ENCODE data around the gene CYP2W1.
"Not testable (repeated sequence)": the region's sequence is repeated elsewhere in the genome, so short reads cannot be mapped to it uniquely, and the experiment has no call there.

CYP2W1 gene

DNA sequence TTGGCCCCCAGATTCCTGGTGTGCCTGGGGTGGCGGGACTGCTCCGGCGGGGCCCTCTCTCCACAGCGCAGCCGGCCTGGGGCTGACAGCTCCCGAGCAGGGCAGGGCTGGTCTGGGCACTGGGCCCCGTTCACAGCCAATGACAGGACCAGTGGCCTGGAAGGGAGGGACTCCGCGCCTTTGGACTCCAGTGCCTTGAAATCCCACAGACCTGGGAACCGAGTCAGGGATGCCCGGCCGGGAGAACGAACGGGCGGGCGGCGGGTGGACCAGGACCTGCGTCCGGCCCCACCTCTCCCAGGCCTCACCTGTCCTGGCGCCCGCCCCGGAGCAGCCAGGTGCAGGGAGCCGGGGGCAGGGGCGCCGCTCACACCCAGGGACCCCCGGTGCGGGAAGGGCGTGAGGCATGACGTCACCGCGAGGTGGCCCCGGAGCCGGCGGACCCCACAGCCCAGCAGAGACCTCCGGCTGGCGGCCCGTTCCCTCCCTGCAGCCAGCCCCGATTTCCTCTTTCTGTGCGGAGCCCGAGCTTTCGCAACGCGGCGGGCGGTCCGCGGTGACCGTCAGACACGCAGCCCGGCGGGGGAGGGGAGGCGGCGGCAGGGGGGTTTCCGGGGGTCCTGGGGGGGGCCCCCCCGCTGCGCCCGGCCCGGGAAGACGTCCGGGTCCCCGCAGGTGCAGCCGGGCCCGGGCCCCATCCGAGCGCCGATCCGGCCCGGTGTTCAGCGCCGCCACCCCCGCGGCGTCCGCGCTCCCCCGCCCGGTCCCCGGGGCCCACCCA, 29.2 kb upstream of the CYP2W1 start:
- Histone ChIP-seq H3K4me1 (ENCODE audit: control insufficient read depth, insufficient read depth, low read length, poor library complexity, severe bottlenecking) (peaks cover 4% of the 10 kb centered on the region), H3K4me3 (ENCODE audit: extremely low read depth, insufficient read depth, low read length, poor library complexity, severe bottlenecking) (peak overlapping the region; percentile 35), H3K36me3 (ENCODE audit: control insufficient read depth, insufficient read depth, low read length) (no peaks in the 10 kb centered on the region), H3K27ac (ENCODE audit: low read depth, low read length, severe bottlenecking) (no peak overlapping the region), H3K9me3 (ENCODE audit: control insufficient read depth, low read length) (no peaks in the 10 kb centered on the region)
- 4 to 11% methylated on average over 39 to 54 of the region's 78 CpGs for WGBS, 2 experiments (ENCODE audit: insufficient coverage in 2 of 2)

DNA sequence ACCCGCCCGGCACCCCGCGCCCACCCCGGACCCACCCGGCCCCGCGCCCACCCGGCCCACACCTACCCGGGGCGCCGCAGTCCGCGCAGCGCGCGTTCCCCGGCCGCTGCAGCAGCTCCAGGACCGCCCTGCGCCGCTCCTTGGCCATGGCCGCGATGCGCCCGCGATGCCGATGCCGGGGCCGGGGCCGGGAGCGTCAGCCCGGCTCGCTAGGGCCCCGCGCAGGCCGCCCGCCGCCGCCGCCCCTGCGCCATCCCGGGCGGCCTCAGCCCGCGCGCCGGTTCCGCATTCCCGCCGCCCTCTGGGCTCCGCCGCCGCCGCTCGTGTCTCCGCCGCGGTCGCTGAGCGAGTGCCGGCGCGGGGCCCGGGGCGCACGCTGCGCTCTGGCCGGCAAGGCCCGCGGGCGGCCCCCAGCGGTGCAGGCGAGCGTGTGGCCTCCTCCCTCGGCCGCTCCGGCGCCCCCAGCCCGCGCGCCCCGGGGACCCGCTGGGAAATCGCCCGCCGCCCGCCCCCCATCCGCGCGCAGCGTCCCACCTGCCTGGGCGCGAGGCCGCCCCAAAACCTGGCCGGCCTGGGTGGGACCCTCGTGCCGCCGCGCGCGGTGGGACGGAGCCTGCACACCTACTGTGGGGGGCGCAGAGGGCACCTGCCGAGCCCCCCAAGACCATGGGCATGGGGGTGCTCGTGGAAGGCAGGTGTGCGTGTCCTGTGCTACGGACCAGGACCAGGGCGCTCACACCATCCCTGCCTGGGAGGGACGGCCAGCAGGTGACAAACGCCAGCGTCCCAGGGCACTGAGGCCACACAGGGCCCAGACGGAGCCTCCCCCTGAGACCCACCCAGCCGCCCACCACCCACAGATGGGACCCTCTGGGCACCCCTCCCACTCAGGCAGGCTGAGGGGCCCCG, 28.4 kb upstream of the CYP2W1 start, which contains the start of gene ADAP1:
Gene ADAP1, minus strand, starts transcription at position 351 of the 909 bp plus-strand sequence. Its CDS starts 203 bp downstream, at position 148.
- no peaks in the 10 kb centered on the region for H3K36me3 ChIP-seq (ENCODE audit: control insufficient read depth, insufficient read depth, low read length)
- WGBS, 2 experiments (ENCODE audit: insufficient coverage in 2 of 2): 7 to 16% methylated on average over 77 to 78 of the region's 115 CpGs
- H3K27ac ChIP-seq (ENCODE audit: low read depth, low read length, severe bottlenecking): no peak within 1 kb of the TSS
- no peaks in the 10 kb centered on the region for H3K9me3 ChIP-seq (ENCODE audit: control insufficient read depth, low read length)
- peak within 1 kb of the TSS; percentile 35 for H3K4me3 ChIP-seq (ENCODE audit: extremely low read depth, insufficient read depth, low read length, poor library complexity, severe bottlenecking)
- H3K4me1 ChIP-seq (ENCODE audit: control insufficient read depth, insufficient read depth, low read length, poor library complexity, severe bottlenecking): peaks cover 4% of the 10 kb centered on the region

DNA sequence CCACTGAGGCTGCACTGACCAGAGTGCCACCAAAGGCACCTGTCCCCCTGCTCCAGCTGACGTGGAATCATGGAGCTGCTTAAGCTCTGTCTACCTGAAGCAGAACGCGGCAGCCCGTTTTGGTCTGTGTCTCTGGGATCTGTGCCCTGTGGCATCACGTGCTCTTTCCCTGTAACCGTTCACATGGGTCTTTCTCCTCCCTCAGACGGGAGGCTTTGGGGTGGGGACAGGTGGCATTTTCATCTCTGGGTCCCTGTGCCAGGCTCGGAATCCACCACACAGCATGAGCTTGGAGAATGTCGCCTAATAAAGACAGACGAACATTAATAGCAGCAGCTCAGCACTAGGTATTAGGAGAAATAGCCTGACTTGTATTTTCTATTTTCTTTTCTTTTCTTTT, 26.9 kb upstream of the CYP2W1 start:
- Histone ChIP-seq H3K27ac (ENCODE audit: low read depth, low read length, severe bottlenecking) (no peak overlapping the region), H3K36me3 (ENCODE audit: control insufficient read depth, insufficient read depth, low read length) (no peaks in the 10 kb centered on the region), H3K4me3 (ENCODE audit: extremely low read depth, insufficient read depth, low read length, poor library complexity, severe bottlenecking) (no peak overlapping the region), H3K4me1 (ENCODE audit: control insufficient read depth, insufficient read depth, low read length, poor library complexity, severe bottlenecking) (peaks cover 4% of the 10 kb centered on the region), H3K9me3 (ENCODE audit: control insufficient read depth, low read length) (no peaks in the 10 kb centered on the region)
- WGBS, 2 experiments (ENCODE audit: insufficient coverage in 2 of 2): 91 to 95% methylated on average over 9 to 10 of the region's 10 CpGs

DNA sequence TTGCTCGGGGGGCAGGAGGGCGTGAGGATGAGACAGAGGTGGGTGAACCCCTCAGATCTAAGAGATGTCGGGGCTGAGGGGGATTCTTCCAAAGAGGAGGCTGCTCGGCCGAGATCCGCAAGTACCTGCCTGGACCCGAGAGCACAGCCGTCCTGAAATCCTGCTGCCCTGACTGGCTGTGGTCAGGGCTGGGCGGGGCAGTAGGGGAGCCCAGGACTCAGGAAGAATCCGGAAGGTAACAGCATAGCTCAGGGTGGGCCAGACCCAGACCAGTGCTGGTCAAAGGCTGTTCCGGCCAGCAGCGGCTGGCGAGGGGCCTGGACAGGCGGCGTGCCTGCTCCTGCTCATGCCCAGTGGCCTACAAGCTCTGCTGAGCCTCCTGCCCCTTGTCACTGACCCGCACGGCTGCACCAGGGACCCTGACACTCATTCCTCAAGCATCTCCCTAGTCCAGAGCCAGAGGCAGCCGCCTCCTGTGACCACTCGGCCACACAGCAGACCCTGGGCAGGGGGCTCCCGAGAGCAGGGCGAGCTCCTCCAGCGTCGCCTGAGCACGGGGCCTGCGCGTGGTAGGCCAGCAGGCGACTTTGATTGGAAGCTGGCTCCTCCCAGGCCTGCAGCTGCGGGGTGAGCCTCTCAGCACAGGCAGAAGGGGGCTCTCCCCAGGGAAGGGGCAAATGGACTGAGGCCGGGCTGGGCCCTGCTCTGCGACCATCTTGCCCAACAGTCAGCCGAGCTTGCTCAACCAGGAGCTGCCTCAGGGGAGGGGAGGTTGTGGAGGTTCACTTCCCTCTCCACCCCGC, 25.4 kb upstream of the CYP2W1 start:
- Histone ChIP-seq H3K4me1 (ENCODE audit: control insufficient read depth, insufficient read depth, low read length, poor library complexity, severe bottlenecking) (peaks cover 4% of the 10 kb centered on the region), H3K9me3 (ENCODE audit: control insufficient read depth, low read length) (no peaks in the 10 kb centered on the region), H3K4me3 (ENCODE audit: extremely low read depth, insufficient read depth, low read length, poor library complexity, severe bottlenecking) (no peak overlapping the region), H3K27ac (ENCODE audit: low read depth, low read length, severe bottlenecking) (no peak overlapping the region), H3K36me3 (ENCODE audit: control insufficient read depth, insufficient read depth, low read length) (no peaks in the 10 kb centered on the region)
- 87 to 90% methylated on average over 29 to 30 of the region's 32 CpGs for WGBS, 2 experiments (ENCODE audit: insufficient coverage in 2 of 2)

DNA sequence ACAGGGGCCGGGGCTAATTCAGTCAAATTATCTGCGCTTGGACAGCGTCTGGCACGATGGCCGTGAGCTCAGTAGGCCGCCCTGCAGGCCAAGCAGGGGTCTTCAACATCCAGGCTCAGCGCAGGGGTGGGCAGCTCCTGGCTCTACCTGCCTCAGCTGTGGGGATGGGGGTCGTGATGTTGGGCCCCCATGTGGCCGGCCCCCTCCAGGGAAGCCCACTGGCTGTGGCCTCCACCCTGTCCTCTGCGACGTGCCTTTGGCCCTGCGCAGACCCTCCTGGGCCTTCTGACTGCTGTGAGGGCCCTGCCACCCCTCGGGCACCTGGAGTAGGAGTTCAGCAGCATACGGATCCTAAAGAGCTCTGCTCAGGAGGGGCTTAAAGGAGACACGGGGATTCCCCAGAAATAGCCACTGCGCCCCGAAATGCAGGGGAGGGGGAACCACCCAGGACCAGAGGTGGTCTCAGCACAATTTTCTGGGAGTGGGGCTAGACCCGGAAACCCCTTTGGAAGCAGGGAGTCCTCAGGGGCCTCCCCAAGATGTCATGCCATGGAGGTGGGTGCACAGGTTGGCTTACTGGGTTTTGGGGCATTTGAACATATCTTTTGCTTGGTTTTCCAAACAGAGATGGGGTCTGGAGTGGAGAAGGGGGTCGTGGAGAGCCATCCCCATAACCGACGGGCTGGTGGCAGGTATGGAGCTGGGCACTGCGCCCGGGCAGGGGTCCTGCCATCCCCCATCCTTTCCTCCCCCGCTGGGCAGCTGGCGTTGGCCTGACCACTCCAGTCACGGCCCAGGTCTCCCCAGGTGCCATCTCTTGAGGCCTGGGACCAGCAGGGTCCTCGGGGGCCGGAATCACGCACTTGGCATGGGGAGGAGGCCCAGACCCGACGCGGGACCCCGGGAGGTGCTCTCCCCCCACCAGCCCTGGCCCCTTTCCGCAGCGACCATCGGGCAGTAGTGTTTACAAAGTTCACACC, 24.5 kb upstream of the CYP2W1 start:
- H3K9me3 ChIP-seq (ENCODE audit: control insufficient read depth, low read length): no peaks in the 10 kb centered on the region
- 91 to 93% methylated on average over 32 to 35 of the region's 36 CpGs for WGBS, 2 experiments (ENCODE audit: insufficient coverage in 2 of 2)
- H3K4me1 ChIP-seq (ENCODE audit: control insufficient read depth, insufficient read depth, low read length, poor library complexity, severe bottlenecking): no peaks in the 10 kb centered on the region
- H3K4me3 ChIP-seq (ENCODE audit: extremely low read depth, insufficient read depth, low read length, poor library complexity, severe bottlenecking): no peak overlapping the region
- H3K36me3 ChIP-seq (ENCODE audit: control insufficient read depth, insufficient read depth, low read length): no peaks in the 10 kb centered on the region
- no peak overlapping the region for H3K27ac ChIP-seq (ENCODE audit: low read depth, low read length, severe bottlenecking)

DNA sequence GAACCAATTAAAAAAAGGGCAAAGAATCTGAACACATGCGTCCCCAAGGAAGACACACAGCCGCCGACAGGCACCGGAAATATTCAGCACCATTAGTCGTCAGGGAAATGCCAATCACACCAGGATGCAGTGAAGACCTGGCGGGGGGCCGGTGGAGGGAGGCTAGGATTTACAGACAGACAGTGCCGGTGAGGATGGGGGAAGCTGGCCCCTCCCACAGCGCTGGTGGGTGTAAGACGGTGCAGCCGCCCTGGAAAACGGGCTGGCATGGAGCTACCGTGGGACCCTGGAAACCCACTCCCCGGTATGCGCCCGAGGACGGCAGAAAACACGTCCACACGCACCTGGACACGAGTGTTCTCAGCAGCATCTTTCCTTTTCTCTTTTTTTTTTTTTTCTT, 23.7 kb upstream of the CYP2W1 start:
- no peaks in the 10 kb centered on the region for H3K9me3 ChIP-seq (ENCODE audit: control insufficient read depth, low read length)
- 47 to 49% methylated on average over 12 to 13 of the region's 20 CpGs for WGBS, 2 experiments (ENCODE audit: insufficient coverage in 2 of 2)
- H3K4me1 ChIP-seq (ENCODE audit: control insufficient read depth, insufficient read depth, low read length, poor library complexity, severe bottlenecking): no peaks in the 10 kb centered on the region
- no peak overlapping the region for H3K4me3 ChIP-seq (ENCODE audit: extremely low read depth, insufficient read depth, low read length, poor library complexity, severe bottlenecking)
- no peak overlapping the region for H3K27ac ChIP-seq (ENCODE audit: low read depth, low read length, severe bottlenecking)
- H3K36me3 ChIP-seq (ENCODE audit: control insufficient read depth, insufficient read depth, low read length): no peaks in the 10 kb centered on the region

DNA sequence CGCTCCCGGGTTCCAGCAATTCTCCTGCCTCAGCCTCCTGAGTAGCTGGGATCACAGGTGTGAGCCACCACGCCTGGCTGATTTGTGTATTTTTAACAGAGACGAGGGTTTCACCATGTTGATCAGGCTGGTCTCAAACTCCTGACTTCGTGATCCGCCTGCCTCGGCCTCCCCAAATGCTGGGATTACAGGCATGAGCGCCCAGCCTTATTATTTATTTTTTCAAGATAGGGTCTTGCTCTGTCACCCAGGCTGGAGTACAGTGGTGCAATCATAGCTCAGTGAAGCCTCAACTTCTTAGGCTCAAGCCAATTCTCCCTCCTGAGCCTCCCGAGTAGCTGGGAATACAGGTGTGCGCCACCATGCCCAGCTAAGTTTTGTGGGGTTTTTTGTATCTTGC, 23.2 kb upstream of the CYP2W1 start:
- WGBS, 2 experiments (ENCODE audit: insufficient coverage in 2 of 2): 92 to 99% methylated on average over 9 to 10 of the region's 10 CpGs
- not testable (repeated sequence) for H3K4me1 ChIP-seq (ENCODE audit: control insufficient read depth, insufficient read depth, low read length, poor library complexity, severe bottlenecking); H3K27ac ChIP-seq (ENCODE audit: low read depth, low read length, severe bottlenecking); H3K9me3 ChIP-seq (ENCODE audit: control insufficient read depth, low read length); H3K36me3 ChIP-seq (ENCODE audit: control insufficient read depth, insufficient read depth, low read length); H3K4me3 ChIP-seq (ENCODE audit: extremely low read depth, insufficient read depth, low read length, poor library complexity, severe bottlenecking)

DNA sequence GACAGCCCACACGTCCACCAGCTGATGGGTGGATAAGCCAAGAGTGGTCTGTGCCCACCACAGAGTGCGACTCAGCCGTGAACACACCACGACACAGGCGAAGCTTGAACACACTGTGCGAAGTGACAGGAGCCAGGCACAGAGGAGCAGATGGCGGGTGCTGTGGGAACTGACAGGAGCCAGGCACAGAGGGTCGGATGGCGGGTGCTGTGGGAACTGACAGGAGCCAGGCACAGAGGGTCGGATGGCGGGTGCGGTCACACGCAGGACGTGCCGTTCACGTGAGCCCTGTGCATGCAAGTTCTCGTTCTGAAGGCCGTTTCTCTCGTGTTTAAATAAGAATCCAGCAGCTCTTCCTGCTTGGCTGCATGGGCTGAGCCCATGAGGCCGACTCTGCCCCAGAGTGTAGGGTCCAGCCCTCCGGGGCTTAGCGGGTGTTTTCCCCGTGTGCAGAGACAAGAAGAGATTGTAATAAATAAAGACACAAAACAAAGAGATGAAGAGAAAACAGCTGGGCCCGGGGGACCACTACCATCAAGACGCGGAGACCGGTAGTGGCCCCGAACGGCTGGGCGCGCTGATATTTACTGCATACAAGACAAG, 22.6 kb upstream of the CYP2W1 start:
- Histone ChIP-seq H3K27ac (ENCODE audit: low read depth, low read length, severe bottlenecking) (no peak overlapping the region), H3K4me1 (ENCODE audit: control insufficient read depth, insufficient read depth, low read length, poor library complexity, severe bottlenecking) (peaks cover 3% of the 10 kb centered on the region)

DNA sequence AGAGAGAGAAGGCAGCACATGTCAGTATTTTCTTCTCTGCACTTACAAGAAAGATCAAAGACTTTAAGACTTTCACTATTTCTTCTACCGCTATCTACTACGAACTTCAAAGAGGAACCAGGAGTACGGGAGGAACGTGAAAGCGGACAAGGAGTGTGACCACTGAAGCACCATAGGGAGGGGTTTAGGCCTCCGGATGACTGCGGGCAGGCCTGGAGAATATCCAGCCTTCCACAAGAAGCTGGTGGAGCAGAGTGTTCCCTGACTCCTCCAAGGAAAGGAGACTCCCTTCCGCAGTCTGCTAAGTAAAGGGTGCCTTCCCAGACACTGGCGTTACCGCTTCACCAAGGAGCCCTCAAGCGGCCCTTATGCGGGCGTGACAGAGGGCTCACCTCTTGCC, 22.0 kb upstream of the CYP2W1 start:
- H3K4me1 ChIP-seq (ENCODE audit: control insufficient read depth, insufficient read depth, low read length, poor library complexity, severe bottlenecking); H3K36me3 ChIP-seq (ENCODE audit: control insufficient read depth, insufficient read depth, low read length); H3K27ac ChIP-seq (ENCODE audit: low read depth, low read length, severe bottlenecking); H3K4me3 ChIP-seq (ENCODE audit: extremely low read depth, insufficient read depth, low read length, poor library complexity, severe bottlenecking); H3K9me3 ChIP-seq (ENCODE audit: control insufficient read depth, low read length): not testable (repeated sequence)
- 76 to 77% methylated on average over 5 of the region's 13 CpGs for WGBS, 2 experiments (ENCODE audit: insufficient coverage in 2 of 2)

More for the DNA sequence above, 22.6 kb upstream of the CYP2W1 start:
- Histone ChIP-seq H3K9me3 (ENCODE audit: control insufficient read depth, low read length) (no peaks in the 10 kb centered on the region), H3K4me3 (ENCODE audit: extremely low read depth, insufficient read depth, low read length, poor library complexity, severe bottlenecking) (no peak overlapping the region), H3K36me3 (ENCODE audit: control insufficient read depth, insufficient read depth, low read length) (no peaks in the 10 kb centered on the region)
- WGBS, 2 experiments (ENCODE audit: insufficient coverage in 2 of 2): 93 to 97% methylated on average over 26 to 28 of the region's 31 CpGs
